Measurements from ENCODE around the gene ZC3H10.

GRCh38 chr12:56137853-56138571, 19.9 kb downstream of the ZC3H10 start:
- TF ChIP-seq CTCF (IDR thresholded peaks at IDR 0.05) = no peak
- TF ChIP-seq POLR2A (IDR thresholded peaks at IDR 0.05) = no peak

Data from body of pancreas (tissue), 4 donors.